Heart left ventricle (tissue), 13 donors: Measurements from ENCODE around the gene THAP5.

Source experiments
- CTCF ChIP-seq, 12 donors: fragments of 200-600 bp; sonication (generic) in 4 of 12; IDR thresholded peaks; one replicate each; pipeline versions ENCODE4 v1.5.0 to v1.8.0; 2018 to 2022; ENCODE audit warnings: antibody characterized with exemption in 12 of 12, mild to moderate bottlenecking in 5 of 12
- POLR2A ChIP-seq, 2 donors: fragments of 450-650 bp; IDR thresholded peaks; one replicate each; pipeline ENCODE4 v1.6.1; 2017; ENCODE audit warnings: antibody characterized with exemption in 2 of 2, mild to moderate bottlenecking in 2 of 2, moderate library complexity in 2 of 2
- donor health status: ischemic (EF 13 %, LVEDD 7.1; RV severe dilation, severe dysfunction).
- donor health status: DM: no; HTN: yes; CAD: no.
- donor health status: DM: no; HTN: no; CAD: no.
- donor health status: ischemic (EF 25% LVEDD 6.9; RV normal size, moderate dysfunction).
- donor health status: ischemic (EF 25% LVEDD 5.7; RV mildly dilated, moderate dysfunction).
- donor health status: ischemic (EF 35%, LVEDD 5.7; RV mildly dilated, moderate dysfunction).
- donor health status: nonischemic (EF 11% LVEDD 7.7; RV severe dilation, severe dysfunction).
- donor health status: DM: yes; HTN: yes; CAD: no.
- donor health status: PGD.
- donor health status: ischemic (EF 29% LVEDD 5.4; RV normal size, mild dysfunction).
- donor health status: nonischemic (EF 23%, LVEDD 6.1; RV moderate dilation, normal function).

- TF ChIP-seq CTCF (IDR thresholded peaks at IDR 0.05) (no peak), POLR2A (IDR thresholded peaks at IDR 0.05) (no peak)
These were observed 40.2 kb downstream of the THAP5 start for GRCh38 chr7:108529341-108529740.
